ENCODE results near the gene ZNF341.

ZNF341 gene

DNA sequence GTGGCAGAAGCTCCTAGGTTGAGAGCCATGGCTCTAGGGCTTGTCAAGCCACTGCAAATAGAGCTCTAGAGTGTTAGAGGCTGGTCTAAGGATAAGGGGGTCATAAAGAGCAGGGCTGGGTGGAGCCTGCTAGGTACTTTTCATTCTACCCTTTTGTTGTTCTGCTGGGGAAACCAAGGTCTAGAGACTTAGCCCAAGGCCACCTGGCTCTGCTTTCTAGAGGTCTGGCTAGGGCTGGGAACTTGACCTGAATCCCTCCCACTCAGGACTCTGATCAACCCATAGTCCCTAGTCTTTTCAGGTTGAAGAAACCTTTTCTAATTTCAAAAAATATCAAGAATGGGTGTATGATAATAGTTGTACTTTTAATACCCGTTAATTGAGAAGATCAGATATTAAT is 93.1 kb downstream of the ZNF341 start:
- DNase-seq (ENCODE audit: low read depth in 2 of 2) = no peak

DNA sequence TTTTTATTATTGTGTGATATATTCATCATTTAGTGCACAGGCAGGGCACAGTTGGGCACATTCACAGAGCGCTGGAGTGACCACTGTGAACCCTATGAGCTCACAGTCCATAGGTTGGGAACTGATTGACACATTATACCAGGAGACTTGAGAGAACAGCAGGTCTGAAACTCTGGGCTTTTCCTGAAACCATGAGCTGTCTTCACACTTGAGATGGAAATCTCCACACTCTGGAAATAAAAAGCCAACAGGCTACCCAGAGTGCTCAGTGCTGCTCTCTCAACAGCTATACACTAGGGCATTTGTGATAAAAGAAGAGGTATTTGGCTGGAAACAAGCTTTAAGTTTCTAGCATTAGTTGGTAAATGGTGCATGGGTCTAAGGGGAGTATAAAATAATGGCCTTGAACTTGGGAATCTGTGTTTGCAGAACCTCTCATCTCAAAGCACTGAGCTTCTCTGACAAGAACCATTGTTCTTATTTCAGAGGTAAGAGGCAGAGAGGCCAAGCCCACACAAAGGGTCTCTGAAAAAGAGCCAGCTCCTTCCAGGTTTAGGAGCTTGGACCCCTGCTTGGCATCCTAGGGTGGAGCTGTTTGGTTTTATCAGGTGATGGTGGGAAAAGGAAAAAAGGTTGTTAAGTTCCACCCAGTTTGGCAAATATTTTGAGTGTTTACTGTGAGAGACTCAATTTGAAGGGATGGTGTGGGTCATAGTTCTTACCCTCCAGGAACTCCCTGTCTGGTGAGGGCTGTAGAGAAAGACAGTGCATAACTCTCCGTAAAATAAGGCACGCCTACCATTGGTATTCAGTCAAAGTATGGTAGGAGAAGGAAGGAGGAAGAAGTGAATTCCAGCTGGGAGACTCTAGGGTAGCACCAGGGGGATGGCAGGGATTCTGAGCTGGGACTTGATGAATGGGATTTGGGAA is 93.8 kb downstream of the ZNF341 start:
- DNase-seq (ENCODE audit: low read depth in 2 of 2) = no peak

DNA sequence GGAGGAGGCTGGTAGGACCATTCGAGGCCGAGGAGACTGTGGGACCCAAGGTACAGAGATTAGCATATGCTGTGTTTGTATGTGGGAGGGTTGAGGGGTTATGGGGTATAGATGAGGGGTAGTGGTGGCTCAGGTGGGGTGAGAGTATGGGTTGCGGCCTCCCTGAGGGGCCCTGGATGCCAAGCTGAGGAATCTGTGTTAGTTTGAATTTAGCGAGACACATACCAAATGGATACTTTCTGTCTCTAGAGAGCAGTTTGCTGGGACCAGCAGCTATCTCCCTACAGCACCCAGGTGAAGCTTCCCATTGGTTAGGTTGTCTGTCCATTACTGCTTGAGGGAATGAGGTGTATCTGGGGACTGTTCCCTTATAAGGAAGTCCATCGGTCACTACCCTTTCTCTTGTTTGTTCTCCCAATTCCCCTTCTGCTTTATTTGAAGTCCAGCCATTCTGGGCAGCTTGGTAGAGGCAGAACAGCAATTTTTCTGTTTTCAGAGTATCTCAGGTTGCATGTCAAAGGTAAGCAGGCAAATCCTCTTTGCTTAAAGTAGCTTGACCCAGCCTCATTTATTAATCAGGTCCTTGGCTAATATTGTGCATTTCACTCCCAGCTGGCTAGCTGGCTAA is 94.6 kb downstream of the ZNF341 start:
- DNase-seq (ENCODE audit: low read depth in 2 of 2) = no peak

DNA sequence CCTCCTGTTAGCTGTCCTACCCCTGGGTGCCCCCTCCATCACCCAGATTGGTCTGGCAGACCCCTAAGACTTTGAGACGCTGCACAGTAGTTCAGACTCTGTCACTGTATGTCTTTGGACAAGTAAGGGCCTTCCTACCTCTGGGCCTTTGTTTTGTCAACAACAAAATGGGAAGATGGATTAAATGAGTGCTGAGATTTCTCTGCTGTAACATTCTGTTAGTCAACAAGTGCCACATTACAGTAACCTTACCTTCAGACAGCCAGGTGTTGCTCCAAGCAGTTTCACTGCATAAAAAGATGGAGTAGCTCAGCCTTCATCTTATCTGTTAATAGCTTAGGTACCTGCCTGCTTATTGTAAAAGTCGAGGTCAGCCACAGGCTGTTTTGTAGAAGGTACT is 95.3 kb downstream of the ZNF341 start:
- DNase-seq (ENCODE audit: low read depth in 2 of 2) = no peak

DNA sequence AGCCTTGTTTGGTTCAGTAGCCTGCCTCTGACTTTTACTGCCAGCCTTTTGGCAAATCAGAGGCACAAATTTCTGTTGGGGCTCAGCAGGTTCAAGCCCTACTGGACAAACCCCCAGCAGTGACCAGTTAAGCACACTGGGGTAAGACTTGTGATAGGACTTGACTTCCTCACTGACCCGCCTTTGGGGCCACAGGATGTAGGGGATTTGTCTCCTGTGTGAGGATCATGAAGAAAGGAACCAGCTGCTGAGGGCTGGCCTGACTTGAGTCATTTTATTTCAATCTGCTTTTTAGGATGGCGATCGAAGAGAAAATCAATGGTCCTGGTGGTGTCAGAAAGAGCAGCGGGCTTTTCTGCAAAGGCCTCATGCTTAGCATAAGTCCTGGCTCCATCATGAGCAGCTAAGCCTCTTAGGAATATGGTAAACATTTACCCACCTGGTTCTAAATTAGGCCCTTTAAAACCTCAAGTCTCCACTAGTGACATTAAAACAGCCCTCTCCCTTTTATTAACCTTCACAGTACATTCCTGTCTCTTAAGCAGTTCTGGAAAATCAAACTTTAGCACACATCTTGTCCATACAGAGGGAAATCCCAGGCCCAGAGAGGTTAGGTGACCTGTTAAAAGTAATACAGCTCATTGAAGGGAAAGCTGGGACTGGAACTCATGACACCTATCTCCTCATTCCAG is 96.0 kb downstream of the ZNF341 start:
- no peak for DNase-seq (ENCODE audit: low read depth in 2 of 2)

DNA sequence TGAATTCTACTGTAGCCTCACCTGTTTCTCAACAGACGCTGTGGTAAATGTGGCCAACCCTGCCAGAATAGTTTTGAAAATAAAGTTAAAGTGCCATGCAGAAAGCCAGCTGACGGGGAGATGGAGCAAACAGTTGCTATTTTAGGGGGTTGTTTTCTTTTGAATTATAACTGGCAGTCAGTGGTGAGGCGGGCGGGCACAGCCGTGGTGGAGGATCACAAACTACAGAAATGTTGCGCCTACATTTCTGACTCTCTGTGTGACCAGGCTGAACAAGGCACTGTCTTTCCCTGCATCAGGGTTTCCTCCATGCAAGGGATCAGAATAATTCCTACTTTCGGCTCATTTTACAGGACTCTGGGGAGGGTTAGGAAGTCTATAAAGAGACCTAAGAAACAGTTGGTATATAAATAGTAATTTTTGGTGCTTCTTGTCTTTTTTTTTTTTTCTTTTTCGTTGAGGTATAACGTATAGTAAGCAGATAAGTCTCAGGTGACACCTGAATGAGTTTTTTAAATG is 96.6 kb downstream of the ZNF341 start:
- no peak for DNase-seq (ENCODE audit: low read depth in 2 of 2)

DNA sequence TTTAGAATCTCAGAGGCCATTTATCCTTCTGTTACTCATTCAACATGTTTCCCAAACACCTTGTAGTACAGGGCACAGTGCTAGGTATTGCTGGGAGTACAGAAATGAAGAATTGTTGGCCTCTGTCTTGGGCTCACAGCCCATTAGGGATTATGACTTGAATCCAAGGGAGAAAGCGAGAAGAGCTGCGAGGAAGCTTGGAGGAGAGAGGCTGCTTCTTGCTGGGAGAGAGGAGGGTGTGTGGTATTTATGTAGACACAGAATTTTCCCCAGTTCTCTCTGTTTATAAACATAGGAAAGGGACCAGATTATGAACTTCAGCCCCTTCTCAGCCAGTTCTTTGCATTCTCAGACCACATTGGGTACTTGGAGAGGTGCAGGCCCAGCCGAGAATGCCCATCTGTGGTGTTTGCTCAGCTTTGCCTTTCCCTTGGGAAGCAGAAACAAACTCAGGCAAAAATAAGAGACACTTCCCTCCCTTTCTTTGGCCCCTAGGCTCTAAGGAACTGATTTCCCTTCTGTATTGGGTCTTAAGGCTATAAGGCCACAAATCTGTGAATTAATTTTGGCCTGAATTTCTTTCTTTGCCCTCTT is 97.3 kb downstream of the ZNF341 start:
- DNase-seq (ENCODE audit: low read depth in 2 of 2) = no peak

DNA sequence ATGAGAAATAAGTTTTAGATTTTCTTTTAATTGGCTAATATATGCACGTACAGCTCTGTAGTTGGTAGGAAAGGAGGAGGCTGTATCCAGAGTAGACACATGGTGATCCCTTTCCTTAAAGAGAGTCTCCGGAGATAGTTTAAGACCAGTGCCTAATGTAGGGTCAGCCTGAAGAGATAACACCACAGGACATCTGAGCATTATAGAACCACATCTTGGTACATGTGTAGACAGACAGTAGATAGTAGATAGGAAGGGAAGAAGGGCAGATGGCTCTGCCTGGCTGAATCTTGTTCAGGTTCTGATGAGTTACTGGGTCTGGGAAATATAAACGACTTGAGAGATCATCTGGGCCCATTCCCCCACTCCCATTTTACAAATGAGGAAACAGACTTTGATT is 97.8 kb downstream of the ZNF341 start:
- DNase-seq (ENCODE audit: low read depth in 2 of 2) = no peak

DNA sequence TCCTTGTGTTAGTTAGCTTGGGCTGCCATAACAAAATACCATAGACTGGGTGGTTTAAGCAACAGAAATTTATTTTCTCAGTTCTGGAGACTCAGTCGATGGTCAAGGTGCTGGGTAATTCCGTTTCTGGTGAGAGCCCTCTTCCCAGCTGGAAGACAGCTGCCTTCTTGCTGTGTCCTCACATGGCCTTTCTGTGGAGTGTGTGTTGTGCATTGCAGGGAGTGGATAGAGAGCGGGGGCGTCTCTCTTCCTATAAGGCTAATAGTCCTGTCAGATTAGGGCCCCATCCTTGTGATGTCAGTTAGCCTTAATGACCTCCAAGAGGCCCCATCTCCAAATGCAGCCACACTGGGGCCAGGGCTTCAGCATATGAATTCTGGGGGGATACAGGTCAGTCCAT is 98.6 kb downstream of the ZNF341 start:
- DNase-seq (ENCODE audit: low read depth in 2 of 2) = no peak

DNA sequence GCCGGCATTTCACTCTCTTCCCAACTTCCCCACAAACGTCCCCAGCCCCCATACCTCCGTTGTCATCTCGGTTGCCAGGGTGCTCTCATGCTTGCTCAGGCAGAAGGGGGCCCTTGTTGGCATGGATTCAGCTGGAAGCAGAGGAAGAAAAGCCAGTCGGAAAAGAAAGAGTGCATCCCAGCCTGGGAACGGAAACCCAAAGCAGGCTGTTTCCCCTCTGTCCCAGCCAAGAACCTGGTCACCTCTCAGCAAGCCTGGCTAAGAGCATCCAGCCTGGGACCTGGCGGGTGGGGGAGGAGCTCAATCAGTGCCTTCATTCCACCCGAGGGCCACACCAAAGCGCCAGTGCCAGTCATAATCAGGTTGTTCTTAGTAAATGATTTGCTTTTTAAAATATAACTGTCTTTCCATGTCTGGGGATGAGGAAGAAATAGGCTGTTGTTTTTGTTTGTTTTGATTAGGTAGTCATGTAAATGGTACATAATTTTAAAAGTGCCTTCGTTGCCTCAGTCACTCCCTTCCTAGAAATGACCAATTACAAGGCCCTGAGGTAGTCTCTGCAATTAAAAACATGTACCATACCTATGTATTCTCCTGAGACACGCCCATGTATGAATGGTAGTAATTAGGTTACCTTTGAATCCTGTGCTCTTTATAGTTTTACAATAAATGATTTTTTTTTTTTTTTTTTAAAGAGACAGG is 100.5 kb downstream of the ZNF341 start:
- DNase-seq (ENCODE audit: low read depth in 2 of 2) = no peak

DNA sequence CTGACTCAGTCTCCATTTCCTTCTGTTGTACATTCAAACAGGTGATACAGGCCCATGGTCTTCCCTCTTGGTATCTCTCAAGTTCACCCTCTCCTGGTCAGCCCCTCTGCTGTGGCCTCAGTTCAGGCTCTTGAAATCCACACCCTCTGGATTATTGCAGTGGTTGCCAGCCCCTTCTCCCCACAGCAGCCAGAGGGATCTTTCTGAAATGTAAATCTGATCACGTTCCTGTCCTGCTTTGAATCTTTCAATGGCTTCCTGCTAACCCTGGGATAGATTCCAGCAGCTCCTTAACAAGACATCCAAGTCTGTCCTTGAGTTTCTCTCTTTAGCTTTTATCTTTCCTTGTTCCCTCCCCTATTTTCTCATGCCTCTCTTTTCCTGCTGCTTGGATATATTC is 101.5 kb downstream of the ZNF341 start:
- DNase-seq (ENCODE audit: low read depth in 2 of 2) = no peak

DNA sequence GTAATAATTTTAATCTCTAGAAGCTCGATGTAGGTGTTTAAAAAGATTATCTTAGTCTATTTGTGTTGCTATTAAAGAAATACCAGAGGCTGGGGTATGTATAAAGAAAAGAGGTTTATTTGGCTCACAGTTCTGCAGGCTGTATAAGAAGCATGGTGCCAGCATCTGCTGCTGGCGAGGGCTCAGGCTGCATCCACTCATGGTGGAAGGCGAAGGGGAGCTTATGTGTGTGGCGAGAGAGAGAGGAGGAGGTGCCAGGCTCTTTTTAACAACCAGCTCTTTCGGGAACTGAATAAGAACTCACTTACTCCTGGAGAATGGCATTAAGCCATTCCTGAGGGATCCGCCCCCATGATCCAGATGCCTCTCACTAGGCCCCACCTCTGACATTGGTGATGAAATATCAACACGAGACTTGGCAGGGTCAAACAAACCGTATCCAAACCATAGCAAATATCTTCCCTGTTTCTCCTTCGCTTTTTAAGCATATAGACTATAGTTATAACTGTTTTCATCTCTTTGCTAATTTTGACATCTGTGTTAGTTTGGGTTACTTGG is 103.9 kb downstream of the ZNF341 start:
- no peak for DNase-seq (ENCODE audit: low read depth in 2 of 2)

DNA sequence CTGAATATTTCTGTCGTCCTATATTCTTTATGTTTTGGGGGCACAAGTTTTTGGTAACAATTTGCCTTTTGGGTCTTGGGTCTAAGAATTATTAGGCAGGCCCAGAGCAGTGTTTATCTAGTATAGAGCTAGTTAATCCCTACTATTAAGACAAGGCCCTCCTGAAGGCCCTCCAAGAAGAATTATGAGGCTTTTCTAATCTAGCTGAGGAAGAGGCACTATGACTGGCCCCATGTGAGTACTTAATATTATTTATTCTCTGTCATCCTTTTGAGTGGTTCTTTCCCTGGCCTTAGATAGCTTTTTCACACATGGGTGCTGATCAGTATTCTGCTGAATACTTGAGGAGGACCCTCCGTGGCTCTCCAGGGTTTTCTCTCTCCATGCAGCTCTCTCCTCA is 104.5 kb downstream of the ZNF341 start:
- no peak for DNase-seq (ENCODE audit: low read depth in 2 of 2)

DNA sequence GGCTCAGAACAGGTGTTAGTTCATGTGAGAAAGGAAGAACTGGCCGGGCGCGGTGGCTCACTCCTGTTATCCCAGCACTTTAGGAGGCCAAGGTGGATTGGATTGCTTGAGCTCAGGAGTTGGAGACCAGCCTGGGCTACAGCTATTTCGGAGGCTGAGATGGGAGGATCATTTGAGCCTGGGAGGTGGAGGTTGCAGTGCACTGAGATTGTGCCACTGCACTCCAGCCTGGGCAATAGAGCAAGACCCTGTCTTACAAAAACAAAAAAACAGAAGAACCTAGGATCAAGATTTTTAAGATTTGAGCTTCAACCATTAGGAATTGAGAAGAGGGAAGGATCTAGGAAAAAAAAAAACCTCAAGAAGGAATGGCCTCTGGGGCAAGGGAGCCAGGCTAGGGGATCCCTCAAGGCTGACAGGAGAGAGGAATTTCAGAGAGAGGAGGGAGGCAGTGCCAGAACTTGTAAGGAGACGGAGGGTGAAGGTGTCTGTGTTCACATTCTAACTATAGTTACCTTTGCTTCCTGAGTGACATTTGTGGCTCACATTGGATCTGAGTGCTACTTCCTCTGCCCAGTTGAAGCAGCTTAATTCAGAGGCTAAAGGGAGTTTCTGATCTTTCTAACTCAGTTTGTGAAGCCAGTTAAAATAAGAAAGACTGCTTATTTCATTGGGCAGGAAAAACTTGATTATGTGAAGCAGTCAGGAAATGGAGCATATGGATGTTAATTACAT is 105.5 kb downstream of the ZNF341 start:
- DNase-seq (ENCODE audit: low read depth in 2 of 2) = no peak

DNA sequence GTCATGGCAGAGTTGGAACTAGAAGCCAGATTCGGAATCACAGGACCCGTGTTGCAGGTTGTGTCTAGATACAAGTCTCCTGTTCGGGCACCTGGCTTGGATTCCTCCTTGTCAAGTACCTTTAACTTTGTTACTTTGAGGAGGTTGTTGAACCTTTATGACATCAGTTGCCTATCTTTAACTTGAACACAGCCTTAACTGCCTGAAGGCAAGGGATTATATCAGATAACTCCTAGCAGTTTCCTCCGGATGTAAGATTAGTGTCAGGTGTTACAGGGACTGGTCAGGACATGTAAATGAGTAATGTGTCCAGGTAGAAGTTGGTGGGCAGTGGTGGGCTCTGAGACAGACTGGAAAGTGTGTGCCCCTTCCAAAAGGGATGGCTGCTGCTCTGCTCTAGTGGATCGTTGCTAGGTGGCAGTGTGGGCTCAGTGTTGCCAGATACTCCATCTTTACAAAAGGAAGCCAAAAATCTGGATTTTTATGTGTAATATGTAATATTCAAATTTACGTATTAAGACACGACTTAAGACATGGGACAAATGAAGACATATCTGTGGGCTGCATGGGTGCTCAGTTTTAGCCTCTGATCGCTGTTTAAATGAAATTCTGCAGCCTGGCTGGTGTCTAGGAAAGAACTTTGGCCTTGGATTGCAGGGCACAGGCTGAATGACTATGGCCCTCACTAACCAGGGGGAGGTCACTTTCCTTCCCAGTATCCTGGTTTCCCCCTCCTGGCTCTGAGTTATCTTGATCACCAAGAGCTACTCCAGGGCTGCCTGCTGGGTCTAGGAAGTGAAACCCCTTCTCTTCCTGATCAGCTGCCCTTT is 106.5 kb downstream of the ZNF341 start:
- DNase-seq (ENCODE audit: low read depth in 2 of 2) = no peak

DNA sequence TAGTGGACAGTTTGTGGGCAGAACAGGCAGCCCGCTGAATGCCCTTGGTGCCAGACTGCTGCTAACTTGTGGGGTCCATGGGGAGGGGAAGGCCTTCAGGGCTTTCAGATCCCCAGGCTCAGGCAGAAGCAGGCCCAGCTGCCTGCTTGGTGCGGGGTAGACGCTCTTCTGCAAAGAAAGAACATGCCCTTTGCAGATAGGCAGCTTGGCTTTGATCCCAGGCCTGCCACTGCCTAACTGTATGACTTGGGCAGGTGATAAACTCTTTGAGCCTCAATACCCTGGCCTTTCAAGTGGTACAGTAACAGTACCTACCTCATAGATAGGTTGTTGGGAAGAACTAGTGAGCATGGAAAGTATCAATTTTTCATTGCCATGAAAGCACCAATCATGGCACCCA is 107.8 kb downstream of the ZNF341 start:
- no peak for DNase-seq (ENCODE audit: low read depth in 2 of 2)

DNA sequence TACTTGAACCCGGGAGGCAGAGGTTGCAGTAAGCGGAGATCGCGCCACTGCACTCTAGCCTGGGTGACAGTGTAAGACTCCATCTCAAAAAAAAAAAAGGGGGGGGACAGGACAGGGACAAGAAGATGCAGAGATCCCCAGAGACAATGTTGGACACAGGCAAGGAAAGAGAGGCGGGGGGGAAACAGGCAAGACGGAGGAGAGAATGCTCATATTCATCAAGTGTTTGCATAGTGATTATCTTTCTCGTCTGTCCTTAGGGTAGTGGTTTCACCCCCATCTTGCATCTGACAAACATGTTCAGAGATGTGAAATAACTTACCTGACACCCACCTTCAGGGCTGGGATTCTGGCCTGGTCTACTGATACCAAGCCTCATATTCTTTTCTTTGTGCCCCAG is 108.4 kb downstream of the ZNF341 start:
- no peak for DNase-seq (ENCODE audit: low read depth in 2 of 2)

DNA sequence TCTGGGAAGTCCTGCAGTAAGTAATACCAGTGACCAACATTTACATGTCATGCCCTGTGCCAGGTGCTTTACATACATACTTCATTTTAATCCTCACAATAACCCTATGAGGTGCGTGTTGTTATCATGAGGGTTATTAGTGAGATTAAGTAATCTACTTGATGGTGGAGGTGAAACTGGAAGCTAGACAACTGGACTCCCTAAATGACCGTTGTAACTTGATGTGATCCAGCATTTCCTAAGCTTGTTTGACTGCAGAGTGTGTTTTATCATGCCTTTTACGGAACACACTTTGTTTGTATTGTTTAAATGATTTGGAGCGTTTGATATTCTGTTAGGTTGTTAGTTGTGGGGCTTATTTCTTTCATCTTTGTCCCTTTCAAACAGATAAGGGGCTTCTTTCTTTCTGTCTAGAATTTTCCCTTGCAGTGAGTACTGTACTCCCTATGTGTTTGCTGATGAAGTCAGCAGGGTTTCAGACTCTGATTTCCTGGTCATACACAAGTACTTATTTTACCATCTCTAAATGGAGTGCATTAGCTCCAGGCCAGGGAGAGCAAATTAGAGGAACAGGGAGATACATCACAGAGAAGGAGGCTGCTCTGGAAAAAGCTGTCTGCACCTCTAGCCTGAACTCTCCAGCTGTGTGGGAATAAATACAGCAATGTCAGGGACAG is 109.1 kb downstream of the ZNF341 start:
- no peak for DNase-seq (ENCODE audit: low read depth in 2 of 2)

DNA sequence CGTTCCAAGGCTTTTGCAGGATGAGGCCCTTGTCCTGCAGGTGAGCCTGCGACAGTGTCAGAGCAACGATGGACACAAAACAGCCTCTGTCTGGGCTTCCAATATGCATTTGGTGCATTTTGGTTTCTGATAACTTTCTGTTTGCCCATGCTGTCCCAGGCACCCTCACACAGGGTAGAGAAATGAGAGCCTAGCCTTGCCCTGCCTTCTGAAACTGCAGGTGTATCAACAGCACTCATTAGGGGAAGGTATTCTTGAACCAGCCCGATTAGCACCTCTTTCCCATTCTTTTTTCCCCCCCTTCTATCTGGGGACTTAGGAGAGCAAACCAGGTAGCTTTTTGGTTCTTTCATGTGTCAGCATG is 109.6 kb downstream of the ZNF341 start:
- no peak for DNase-seq (ENCODE audit: low read depth in 2 of 2)
